Fibroblast of lung (primary cell): ENCODE data around the gene PDRG1. TPM values are rescaled to one million over a fixed set of nuclear protein-coding genes. Genes with fewer than 3 reads are reported as not detected.

Experiments
- DNase-seq, 2 donors: peaks; one replicate each; pipeline versions ENCODE4 v3.0.0 to v3.0.0-alpha.2; 2010; ENCODE audit warnings: low read depth in 2 of 2
- H2AFZ ChIP-seq: 2 replicates; pipeline ENCODE4 v1.5.1; 2012; ENCODE audit warnings: low read length, control low read depth, inconsistent platforms
- H3K27ac ChIP-seq: 2 replicates; pipeline ENCODE4 v1.5.1; 2011; ENCODE audit warnings: low read length, control low read depth; ENCODE audit not compliant: insufficient read depth
- H3K27me3 ChIP-seq: 2 replicates; pipeline ENCODE4 v1.5.1; 2011; ENCODE audit warnings: mild to moderate bottlenecking, low read length; ENCODE audit not compliant: control insufficient read depth, insufficient read depth
- H3K36me3 ChIP-seq: 2 replicates; pipeline ENCODE4 v1.5.1; 2011; ENCODE audit warnings: low read length; ENCODE audit not compliant: control insufficient read depth, insufficient read depth
- H3K4me1 ChIP-seq: 2 replicates; pipeline ENCODE4 v1.5.1; 2011; ENCODE audit warnings: low read length; ENCODE audit not compliant: control insufficient read depth, insufficient read depth; ENCODE audit errors: extremely low read depth
- H3K4me2 ChIP-seq: 2 replicates; pipeline ENCODE4 v1.5.1; 2011; ENCODE audit warnings: low read length, control low read depth; ENCODE audit not compliant: insufficient read depth; ENCODE audit errors: extremely low read depth
- H3K4me3 ChIP-seq, 4 experiments: fragments of 200-600 bp in 1 of 4; sonication (generic) in 1 of 4; replicated peaks in 1 of 4; 2 replicates each; pipeline ENCODE4 v1.5.1; 2011 to 2016; ENCODE audit warnings: low read length in 4 of 4, low read depth in 3 of 4, mild to moderate bottlenecking in 3 of 4, control low read depth in 2 of 4, inconsistent platforms in 1 of 4, mixed read lengths in 1 of 4; ENCODE audit not compliant: insufficient read depth in 1 of 4; ENCODE audit errors: control extremely low read depth in 1 of 4
- H3K79me2 ChIP-seq: 2 replicates; pipeline ENCODE4 v1.5.1; 2012; ENCODE audit warnings: mild to moderate bottlenecking, low read length, inconsistent platforms; ENCODE audit not compliant: control insufficient read depth, insufficient read depth
- H3K9ac ChIP-seq: 2 replicates; pipeline ENCODE4 v1.5.1; 2011; ENCODE audit warnings: mild to moderate bottlenecking, low read length, control low read depth; ENCODE audit not compliant: insufficient read depth
- H3K9me3 ChIP-seq: 2 replicates; pipeline ENCODE4 v1.5.1; 2012; ENCODE audit warnings: low read depth, low read length; ENCODE audit not compliant: control insufficient read depth, insufficient read depth
- H4K20me1 ChIP-seq: 2 replicates; pipeline ENCODE4 v1.5.1; 2011; ENCODE audit warnings: low read length; ENCODE audit not compliant: control insufficient read depth, insufficient read depth; ENCODE audit errors: extremely low read depth
- EZH2 ChIP-seq: IDR thresholded peaks from 2 replicates; pipeline ENCODE4 v1.5.1; 2012; ENCODE audit warnings: low read length, control low read depth, mild to moderate bottlenecking; ENCODE audit errors: missing control alignments
- polyA plus RNA-seq, 2 donors: library from polyadenylated mRNA; depleted of rRNA in 1 of 2; stranded (reverse) in 1 of 2; unstranded in 1 of 2; fragments of >200 nt; gene quantifications; 2 replicates each; pipeline ENCODE4 v1.2.1, GENCODE V29; 2011 to 2012; ENCODE audit warnings: missing spikeins in 1 of 2
- total RNA-seq: library from RNA; depleted of rRNA; stranded (reverse); fragments of >200 nt; gene quantifications from 2 replicates; pipeline ENCODE4 v1.2.1, GENCODE V29; 2014
- TF ChIP-seq, protein P1 (sequence below), 2 donors: IDR thresholded peaks in 1 of 2; conservative IDR thresholded peaks in 1 of 2; 1 replicate in 1 of 2; 2 replicates in 1 of 2; pipeline ENCODE4 v1.5.1; 2011 to 2012; ENCODE audit warnings: low read length in 2 of 2, control low read depth in 1 of 2, inconsistent platforms in 1 of 2, low read depth in 1 of 2, mild to moderate bottlenecking in 1 of 2

The PDRG1 gene
- total and polyA plus RNA-seq, 2 donors (not counting 1 experiment from before 2014, with no cell fraction given), result 5.4 to 14.0 TPM

DNA sequence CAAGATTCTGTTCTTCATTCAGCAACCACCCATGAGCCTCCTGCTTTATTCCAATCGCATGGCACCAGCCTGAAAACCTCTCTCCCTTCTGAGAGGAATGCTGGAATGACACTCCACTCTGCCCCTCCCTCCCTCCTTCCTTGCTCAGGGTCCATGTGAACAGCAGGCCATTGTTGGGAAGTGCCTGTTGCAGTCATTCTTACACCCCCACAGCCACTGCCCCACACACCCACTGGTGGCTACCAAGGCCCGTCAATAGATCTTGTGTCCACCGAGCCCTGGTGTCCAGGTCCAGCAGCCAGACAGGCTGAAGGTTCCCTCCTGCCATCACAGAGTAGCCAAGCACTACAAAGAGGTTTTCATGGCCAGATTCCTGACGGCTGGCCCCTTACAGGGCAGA, 6.5 kb downstream of the PDRG1 start:
- TF ChIP-seq EZH2, result no peak
- TF ChIP-seq, protein P1, sequence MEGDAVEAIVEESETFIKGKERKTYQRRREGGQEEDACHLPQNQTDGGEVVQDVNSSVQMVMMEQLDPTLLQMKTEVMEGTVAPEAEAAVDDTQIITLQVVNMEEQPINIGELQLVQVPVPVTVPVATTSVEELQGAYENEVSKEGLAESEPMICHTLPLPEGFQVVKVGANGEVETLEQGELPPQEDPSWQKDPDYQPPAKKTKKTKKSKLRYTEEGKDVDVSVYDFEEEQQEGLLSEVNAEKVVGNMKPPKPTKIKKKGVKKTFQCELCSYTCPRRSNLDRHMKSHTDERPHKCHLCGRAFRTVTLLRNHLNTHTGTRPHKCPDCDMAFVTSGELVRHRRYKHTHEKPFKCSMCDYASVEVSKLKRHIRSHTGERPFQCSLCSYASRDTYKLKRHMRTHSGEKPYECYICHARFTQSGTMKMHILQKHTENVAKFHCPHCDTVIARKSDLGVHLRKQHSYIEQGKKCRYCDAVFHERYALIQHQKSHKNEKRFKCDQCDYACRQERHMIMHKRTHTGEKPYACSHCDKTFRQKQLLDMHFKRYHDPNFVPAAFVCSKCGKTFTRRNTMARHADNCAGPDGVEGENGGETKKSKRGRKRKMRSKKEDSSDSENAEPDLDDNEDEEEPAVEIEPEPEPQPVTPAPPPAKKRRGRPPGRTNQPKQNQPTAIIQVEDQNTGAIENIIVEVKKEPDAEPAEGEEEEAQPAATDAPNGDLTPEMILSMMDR (conservative IDR thresholded peaks at IDR 0.05 in 1 of 2, IDR thresholded peaks at IDR 0.05 in 1 of 2; ENCODE audit: low read depth in 1 of 2, low read length in 2 of 2), result no peak
- Histone ChIP-seq H3K79me2 (peaks cover 7% of the 10 kb centered on the region), H3K27ac (no peak overlapping the region), H4K20me1 (no peaks in the 10 kb centered on the region), H3K36me3 (peaks cover 7% of the 10 kb centered on the region), H3K4me2 (no peak overlapping the region), H3K4me3 (no peak overlapping the region), H3K4me1 (no peaks in the 10 kb centered on the region), H2AFZ (no peak overlapping the region), H3K9me3 (no peaks in the 10 kb centered on the region), H3K9ac (no peak overlapping the region), H3K27me3 (no peaks in the 10 kb centered on the region)
- DNase-seq, result no peak

DNA sequence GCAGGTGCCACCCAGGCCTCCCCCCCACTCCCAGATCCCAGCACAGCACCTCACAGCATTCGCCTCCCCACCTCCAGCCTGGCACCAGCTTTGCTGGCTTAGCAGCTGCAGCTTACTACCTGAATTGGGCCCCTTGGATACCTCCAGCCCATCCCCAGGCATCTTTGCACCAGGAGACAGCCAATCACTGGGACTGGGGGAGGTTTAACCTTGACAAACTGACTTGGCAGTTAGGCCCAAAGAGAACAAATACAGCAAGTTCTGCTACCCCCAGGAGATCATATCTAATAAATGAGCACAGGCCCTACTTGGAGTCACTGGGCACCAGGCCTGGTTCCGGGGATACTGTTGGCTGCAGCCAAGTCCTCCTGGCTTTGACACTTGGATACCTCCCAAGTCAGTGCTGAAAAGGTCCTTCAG, 8.8 kb downstream of the PDRG1 start:
- no peaks in the 10 kb centered on the region for H3K9me3 ChIP-seq
- TF ChIP-seq EZH2, result no peak
- TF ChIP-seq, protein P1 (conservative IDR thresholded peaks at IDR 0.05 in 1 of 2, IDR thresholded peaks at IDR 0.05 in 1 of 2; ENCODE audit: low read depth in 1 of 2, low read length in 2 of 2), result no peak
- H3K36me3 ChIP-seq, result peaks cover 7% of the 10 kb centered on the region
- H2AFZ ChIP-seq, result no peak overlapping the region
- no peaks in the 10 kb centered on the region for H3K79me2 ChIP-seq
- H3K27me3 ChIP-seq, result no peaks in the 10 kb centered on the region
- no peaks in the 10 kb centered on the region for H4K20me1 ChIP-seq
- H3K4me2 ChIP-seq, result no peak overlapping the region
- no peak overlapping the region for H3K4me3 ChIP-seq
- no peaks in the 10 kb centered on the region for H3K4me1 ChIP-seq
- DNase-seq, result no peak
- H3K27ac ChIP-seq, result no peak overlapping the region
- H3K9ac ChIP-seq, result no peak overlapping the region

DNA sequence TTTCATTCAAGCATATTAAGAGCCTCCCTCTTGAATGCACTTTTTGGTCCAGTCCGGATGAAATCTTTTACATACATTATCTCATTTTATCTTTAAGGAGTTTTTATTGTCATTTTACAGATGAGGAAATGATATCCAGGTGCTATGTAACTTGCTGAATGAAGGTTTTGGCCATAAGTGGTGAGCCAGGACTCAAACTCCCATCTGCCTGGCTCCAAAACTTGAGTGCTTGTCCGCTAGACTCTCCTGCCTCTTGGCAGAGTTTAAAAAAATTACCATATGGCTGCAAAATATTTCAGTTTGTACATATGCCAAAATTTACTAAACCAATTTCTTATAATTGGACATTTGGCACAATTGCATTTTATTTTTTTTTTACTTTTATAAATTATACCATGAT, 12.2 kb downstream of the PDRG1 start:
- TF ChIP-seq EZH2, result no peak
- TF ChIP-seq, protein P1 (conservative IDR thresholded peaks at IDR 0.05 in 1 of 2, IDR thresholded peaks at IDR 0.05 in 1 of 2; ENCODE audit: low read depth in 1 of 2, low read length in 2 of 2), result no peak
- no peak for DNase-seq
- Histone ChIP-seq H3K27me3 (no peaks in the 10 kb centered on the region), H3K36me3 (peaks cover 2% of the 10 kb centered on the region), H3K9ac (no peak overlapping the region), H3K79me2 (no peaks in the 10 kb centered on the region), H3K9me3 (no peaks in the 10 kb centered on the region), H3K4me1 (no peaks in the 10 kb centered on the region), H3K4me2 (no peak overlapping the region), H2AFZ (no peak overlapping the region), H3K27ac (no peak overlapping the region), H4K20me1 (no peaks in the 10 kb centered on the region), H3K4me3 (no peak overlapping the region)
